GM12864 (cell line): ENCODE measurements around the gene DQX1.
"Not testable (repeated sequence)": the region's sequence is repeated elsewhere in the genome, so short reads cannot be mapped to it uniquely, and the experiment has no call there.

Experiments
- DNase-seq: peaks from one replicate; pipeline ENCODE4 v3.0.0-alpha.2; 2011; ENCODE audit warnings: low read depth
- H3K4me3 ChIP-seq: 2 replicates; pipeline ENCODE4 v1.5.1; 2011; ENCODE audit warnings: mild to moderate bottlenecking, low read depth, low read length, control low read depth
- CTCF ChIP-seq: IDR thresholded peaks from 2 replicates; pipeline ENCODE4 v1.5.1; 2011; ENCODE audit warnings: low read depth, mild to moderate bottlenecking, moderate library complexity, low read length, control low read depth, inconsistent platforms; ENCODE audit errors: missing control alignments

Gene DQX1

GRCh38 chr2:74567881-74568280 is 41.9 kb upstream of the DQX1 start:
- H3K4me3 ChIP-seq, result no peak overlapping the region
- no peak for TF ChIP-seq CTCF
- DNase-seq, result no peak

- no peak overlapping the region for H3K4me3 ChIP-seq
- DNase-seq, result no peak
- TF ChIP-seq CTCF, result no peak
Observed at GRCh38 chr2:74566754-74567085, 40.7 kb upstream of the DQX1 start.

GRCh38 chr2:74566076-74566753 is 40.2 kb upstream of the DQX1 start:
- no peak overlapping the region for H3K4me3 ChIP-seq
- no peak for DNase-seq
- TF ChIP-seq CTCF, result no peak

GRCh38 chr2:74564222-74564621 is 38.2 kb upstream of the DQX1 start:
- no peak for TF ChIP-seq CTCF
- no peak overlapping the region for H3K4me3 ChIP-seq
- no peak for DNase-seq

- TF ChIP-seq CTCF, result no peak
Observed at GRCh38 chr2:74562126-74562775, 36.2 kb upstream of the DQX1 start.

GRCh38 chr2:74561022-74561421 is 35.0 kb upstream of the DQX1 start:
- H3K4me3 ChIP-seq, DNase-seq: not testable (repeated sequence)

More at GRCh38 chr2:74562126-74562775, 36.2 kb upstream of the DQX1 start:
- no peak for DNase-seq
- H3K4me3 ChIP-seq, result no peak overlapping the region

GRCh38 chr2:74560591-74560990 is 34.6 kb upstream of the DQX1 start:
- TF ChIP-seq CTCF, result no peak
- no peak for DNase-seq
- H3K4me3 ChIP-seq, result no peak overlapping the region
